Measurements from ENCODE around the gene TGFBR1.
A peak's percentile ranks its signal among the peaks of the same experiment; 100 is the strongest.

The TGFBR1 gene

DNA sequence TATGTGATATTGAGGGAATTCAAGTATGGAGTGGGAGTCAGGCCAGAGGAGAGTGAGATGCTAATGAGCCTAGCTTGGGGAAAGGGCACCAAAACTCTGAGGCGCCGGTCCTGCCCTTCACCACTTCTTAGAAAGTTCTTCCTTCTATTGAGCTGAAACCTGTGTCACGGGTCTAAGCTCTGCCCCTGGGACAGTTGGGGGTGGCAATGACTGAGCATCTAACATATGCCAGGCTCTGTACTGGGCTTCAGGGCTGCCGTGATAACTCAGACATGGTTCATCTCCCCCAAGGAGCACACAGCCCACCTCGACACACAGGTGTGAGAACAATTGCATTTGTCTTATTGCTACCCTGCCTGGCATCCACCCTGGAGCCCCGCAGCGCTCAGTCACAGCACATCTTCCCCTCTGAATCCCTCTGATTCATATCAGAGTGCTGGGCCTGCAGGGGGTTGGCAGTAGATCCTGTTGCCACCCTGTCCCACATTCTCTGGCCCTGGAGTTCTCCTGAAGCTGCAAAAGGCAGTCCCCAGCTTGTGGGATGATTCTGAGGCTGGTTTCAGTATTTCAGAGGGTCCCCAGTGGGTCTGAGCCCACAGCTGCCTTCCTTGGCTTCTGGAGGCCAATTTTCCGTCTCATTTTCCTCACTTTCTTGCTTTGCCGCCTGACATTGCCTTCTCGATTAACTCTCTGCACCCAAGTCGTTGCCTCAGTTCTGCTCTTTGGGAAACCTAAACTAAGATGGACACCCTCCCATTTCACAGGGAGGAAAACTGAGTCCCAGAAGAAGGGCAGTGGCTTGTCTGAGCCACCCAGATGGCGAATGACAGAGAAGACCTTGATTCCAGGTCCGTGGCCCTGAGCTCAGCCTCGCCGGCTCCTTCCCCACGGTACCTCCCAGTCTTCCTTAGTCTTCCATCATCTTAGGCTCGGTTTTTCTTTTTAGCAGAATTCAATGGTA, 74.3 kb downstream of the TGFBR1 start:
- TF ChIP-seq POLR2AphosphoS5 (IDR thresholded peaks at IDR 0.05; ENCODE audit: low read depth, low read length), result no peak
- no peak for TF ChIP-seq POLR2A (IDR thresholded peaks at IDR 0.05; ENCODE audit: low read depth, low read length)
- no peak for TF ChIP-seq TAF1 (IDR thresholded peaks at IDR 0.05; ENCODE audit: borderline replicate concordance, low read depth, low read length)
- FAIRE-seq (no peak), DNase-seq (ENCODE audit: insufficient read length) (no peak)

DNA sequence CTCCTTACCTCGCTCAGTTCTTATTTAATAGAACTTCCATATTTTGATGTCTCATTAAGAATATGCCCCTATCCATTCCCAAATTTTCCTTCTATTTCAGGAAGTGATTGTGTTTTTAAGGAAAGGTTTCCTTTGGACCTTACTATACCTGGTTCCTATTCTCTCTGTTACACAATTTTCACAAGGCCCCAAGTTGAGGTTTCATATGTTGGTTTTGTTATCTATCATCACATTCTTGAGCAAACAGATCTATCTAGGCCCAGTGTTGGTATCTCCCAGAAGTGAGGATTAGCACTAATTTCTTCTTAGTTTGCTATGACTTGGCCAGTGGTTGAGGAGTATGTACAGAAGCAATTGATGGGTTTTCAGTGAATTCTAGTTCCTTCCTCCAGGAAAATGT, 75.3 kb downstream of the TGFBR1 start:
- no peak for TF ChIP-seq TAF1 (IDR thresholded peaks at IDR 0.05; ENCODE audit: borderline replicate concordance, low read depth, low read length)
- no peak for TF ChIP-seq POLR2AphosphoS5 (IDR thresholded peaks at IDR 0.05; ENCODE audit: low read depth, low read length)
- no peak for TF ChIP-seq POLR2A (IDR thresholded peaks at IDR 0.05; ENCODE audit: low read depth, low read length)
- DNase-seq (ENCODE audit: insufficient read length) (no peak), FAIRE-seq (peak; percentile 27)

DNA sequence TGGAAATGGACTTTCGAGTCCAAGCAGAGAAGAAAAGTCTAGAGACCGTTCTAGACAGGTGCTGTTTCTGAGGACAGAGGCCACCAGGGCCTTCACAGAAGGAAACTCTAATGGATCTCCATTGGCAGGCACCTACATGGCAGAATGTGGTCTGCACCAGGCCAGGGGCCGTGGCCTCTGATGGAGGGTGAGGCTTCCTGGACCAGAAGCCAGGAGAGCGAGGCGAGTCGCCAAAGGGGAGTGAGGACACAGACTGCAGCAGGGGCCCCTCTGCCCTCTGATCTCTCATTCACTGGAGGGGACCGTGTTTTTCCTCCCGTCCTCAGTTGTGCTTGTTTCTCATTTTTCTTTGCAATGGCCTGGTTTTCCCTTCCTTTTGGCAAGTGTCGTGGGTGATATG, 75.7 kb downstream of the TGFBR1 start:
- FAIRE-seq (no peak), DNase-seq (ENCODE audit: insufficient read length) (no peak)
- no peak for TF ChIP-seq TAF1 (IDR thresholded peaks at IDR 0.05; ENCODE audit: borderline replicate concordance, low read depth, low read length)
- TF ChIP-seq POLR2AphosphoS5 (IDR thresholded peaks at IDR 0.05; ENCODE audit: low read depth, low read length), result no peak
- TF ChIP-seq POLR2A (IDR thresholded peaks at IDR 0.05; ENCODE audit: low read depth, low read length), result no peak

DNA sequence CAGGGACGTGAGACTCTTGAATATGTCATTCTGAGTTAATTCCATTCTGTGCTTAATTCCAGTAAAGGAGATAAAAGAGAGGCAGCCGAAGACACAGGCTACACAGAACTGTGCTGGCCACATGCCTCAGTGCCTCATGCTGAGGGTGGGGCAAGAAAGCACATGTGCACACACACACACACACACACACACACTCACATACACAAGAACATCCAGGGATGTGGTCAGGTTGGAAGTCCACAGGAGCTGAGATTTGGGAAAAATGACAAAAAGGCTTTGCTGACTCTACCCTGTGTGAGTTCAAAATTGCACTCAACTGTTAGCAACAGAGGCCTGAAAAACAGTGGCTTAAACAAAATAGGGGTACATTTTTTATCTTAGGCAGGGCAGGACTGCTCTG, 76.3 kb downstream of the TGFBR1 start:
- FAIRE-seq (peak; percentile 56), DNase-seq (ENCODE audit: insufficient read length) (no peak)
- TF ChIP-seq TAF1 (IDR thresholded peaks at IDR 0.05; ENCODE audit: borderline replicate concordance, low read depth, low read length) (no peak), POLR2A (IDR thresholded peaks at IDR 0.05; ENCODE audit: low read depth, low read length) (no peak), POLR2AphosphoS5 (IDR thresholded peaks at IDR 0.05; ENCODE audit: low read depth, low read length) (no peak)

DNA sequence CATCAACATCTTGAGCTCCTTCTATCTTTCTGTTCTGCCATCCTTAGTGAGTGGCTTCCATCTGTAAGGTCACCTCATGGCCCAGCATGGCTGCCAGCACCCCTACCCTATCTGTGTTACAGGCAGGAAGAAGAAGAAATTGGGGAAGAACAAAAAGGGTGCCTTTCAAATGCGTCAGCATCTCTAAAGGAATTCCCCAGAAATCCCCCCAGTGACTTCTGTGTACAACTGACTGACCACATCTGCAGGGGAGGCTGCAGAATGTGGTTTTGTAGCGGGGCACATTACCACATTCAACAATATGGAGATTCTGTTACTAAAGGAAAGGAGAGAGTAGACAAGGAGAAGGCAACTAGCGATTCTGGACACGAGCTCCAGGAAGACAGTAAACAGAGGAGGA, 76.7 kb downstream of the TGFBR1 start:
- TF ChIP-seq TAF1 (IDR thresholded peaks at IDR 0.05; ENCODE audit: borderline replicate concordance, low read depth, low read length), result no peak
- TF ChIP-seq POLR2AphosphoS5 (IDR thresholded peaks at IDR 0.05; ENCODE audit: low read depth, low read length), result 0 out of 2 replicates have a peak, but pooled peaks have one; percentile 17
- TF ChIP-seq POLR2A (IDR thresholded peaks at IDR 0.05; ENCODE audit: low read depth, low read length), result peak; percentile 34; the same call in 1 of the 2 replicates
- DNase-seq (ENCODE audit: insufficient read length), result no peak
- peak; percentile 79 for FAIRE-seq

DNA sequence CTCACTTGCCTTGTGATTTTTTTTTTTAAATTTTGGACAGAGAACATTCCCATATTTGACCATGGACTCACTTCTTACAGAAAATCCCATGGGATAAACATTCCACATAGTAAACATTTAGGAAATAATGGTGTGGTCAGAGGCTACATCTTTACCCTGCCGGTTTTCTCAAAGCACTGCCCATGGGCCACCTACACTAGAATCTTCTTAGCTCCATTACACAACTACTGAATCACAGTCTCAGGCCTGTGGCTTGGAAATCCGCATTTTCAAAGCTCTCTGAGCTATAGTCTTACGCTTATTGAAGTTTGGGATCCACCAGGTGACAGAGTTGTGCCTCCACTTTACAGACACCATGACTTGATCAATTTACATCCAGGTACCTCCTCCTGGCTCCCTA, 77.4 kb downstream of the TGFBR1 start:
- no peak for DNase-seq (ENCODE audit: insufficient read length)
- FAIRE-seq, result no peak
- TF ChIP-seq TAF1 (IDR thresholded peaks at IDR 0.05; ENCODE audit: borderline replicate concordance, low read depth, low read length) (no peak), POLR2A (IDR thresholded peaks at IDR 0.05; ENCODE audit: low read depth, low read length) (no peak), POLR2AphosphoS5 (IDR thresholded peaks at IDR 0.05; ENCODE audit: low read depth, low read length) (no peak)

DNA sequence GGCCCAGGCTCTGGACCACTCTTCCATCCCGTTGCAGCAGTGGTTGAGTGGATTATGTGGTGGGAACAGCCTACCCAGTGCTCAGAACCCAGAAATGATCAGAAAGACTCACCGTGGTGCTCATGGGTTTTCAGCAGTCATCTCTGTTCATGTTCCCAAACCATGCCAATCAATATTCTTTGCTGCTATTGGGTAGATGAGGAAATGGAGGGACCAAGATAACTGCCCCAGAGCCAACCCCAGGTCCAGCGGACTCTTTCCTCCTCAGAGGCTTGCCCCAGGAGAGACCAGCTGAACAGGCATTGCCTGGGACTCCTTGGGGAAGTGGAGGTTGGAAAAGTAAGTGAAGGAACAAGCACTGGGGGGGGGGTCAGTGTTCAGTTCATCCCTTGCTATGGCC, 78.7 kb downstream of the TGFBR1 start:
- TF ChIP-seq POLR2A (IDR thresholded peaks at IDR 0.05; ENCODE audit: low read depth, low read length) (no peak), TAF1 (IDR thresholded peaks at IDR 0.05; ENCODE audit: borderline replicate concordance, low read depth, low read length) (no peak), POLR2AphosphoS5 (IDR thresholded peaks at IDR 0.05; ENCODE audit: low read depth, low read length) (no peak)
- no peak for FAIRE-seq
- DNase-seq (ENCODE audit: insufficient read length), result no peak

DNA sequence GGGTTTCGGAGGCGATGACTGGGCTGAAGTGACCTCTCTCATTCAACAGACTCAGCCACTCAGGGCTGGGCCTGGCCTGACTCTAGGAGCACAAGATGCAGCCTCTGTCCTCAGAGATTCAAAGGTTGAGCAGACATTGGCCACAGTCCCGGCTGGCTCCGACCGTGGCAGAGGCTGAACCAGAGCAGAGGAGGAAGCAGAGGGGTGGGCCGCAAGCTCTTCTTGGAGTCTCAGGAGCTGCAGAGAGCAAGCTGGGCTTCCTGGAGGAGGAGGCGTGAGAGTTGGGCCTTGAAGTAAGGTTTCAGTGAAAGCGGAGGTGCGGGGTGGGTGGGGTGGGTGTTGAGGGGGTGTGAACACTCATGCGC, 79.2 kb downstream of the TGFBR1 start:
- FAIRE-seq (no peak), DNase-seq (ENCODE audit: insufficient read length) (no peak)
- no peak; the same call in 1 of the 2 replicates for TF ChIP-seq POLR2A (IDR thresholded peaks at IDR 0.05; ENCODE audit: low read depth, low read length)
- TF ChIP-seq POLR2AphosphoS5 (IDR thresholded peaks at IDR 0.05; ENCODE audit: low read depth, low read length), result 0 out of 2 replicates have a peak, but pooled peaks have one; percentile 5
- TF ChIP-seq TAF1 (IDR thresholded peaks at IDR 0.05; ENCODE audit: borderline replicate concordance, low read depth, low read length), result no peak

DNA sequence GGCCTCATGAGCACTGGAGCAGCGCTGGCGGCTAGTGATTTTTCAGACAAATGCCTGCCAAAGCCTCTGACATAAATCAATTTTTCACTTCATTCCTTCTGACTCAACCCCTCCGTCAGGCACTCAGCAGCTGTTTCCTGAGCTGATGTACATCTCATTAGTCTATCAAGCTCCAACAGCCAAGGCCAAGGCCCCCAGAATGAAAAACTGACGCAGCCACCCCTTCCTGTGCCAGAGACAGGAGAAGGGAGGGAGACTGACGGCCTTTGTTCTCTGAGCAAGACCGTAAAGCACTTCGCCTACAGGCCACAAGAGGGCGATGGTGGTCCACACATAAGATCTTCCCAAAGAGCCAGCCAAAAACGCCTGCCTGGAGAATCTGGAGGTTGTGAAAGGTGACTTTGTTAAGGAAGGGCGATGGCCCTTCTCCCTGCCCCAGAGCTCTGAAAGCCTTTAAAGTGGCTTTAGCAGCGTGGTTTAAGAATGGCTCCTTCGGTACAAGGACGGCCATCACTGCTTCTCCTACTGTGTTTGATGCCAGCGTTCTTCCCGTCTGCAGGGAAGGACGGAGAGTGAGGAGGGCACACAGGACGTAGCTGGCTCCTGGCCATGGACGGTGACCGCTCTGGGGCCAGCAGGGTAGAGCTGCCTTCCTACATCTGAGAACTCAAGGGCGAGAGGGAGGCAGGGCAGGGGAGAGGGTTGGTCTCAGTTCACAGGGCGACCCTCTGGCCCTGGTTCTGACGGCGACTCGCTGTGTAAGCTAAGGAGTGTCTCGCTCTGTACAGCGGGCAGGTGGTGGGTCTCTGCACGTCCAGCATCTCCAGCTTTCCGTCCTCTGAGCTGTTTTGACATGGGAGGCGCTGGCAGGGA, 79.8 kb downstream of the TGFBR1 start:
- DNase-seq (ENCODE audit: insufficient read length), result peak; percentile 56
- peak; percentile 84 for FAIRE-seq
- 0 out of 2 replicates have a peak, but pooled peaks have one; percentile 26 for TF ChIP-seq TAF1 (IDR thresholded peaks at IDR 0.05; ENCODE audit: borderline replicate concordance, low read depth, low read length)
- TF ChIP-seq POLR2AphosphoS5 (IDR thresholded peaks at IDR 0.05; ENCODE audit: low read depth, low read length), result 0 out of 2 replicates have a peak, but pooled peaks have one; percentile 17
- TF ChIP-seq POLR2A (IDR thresholded peaks at IDR 0.05; ENCODE audit: low read depth, low read length), result no peak

DNA sequence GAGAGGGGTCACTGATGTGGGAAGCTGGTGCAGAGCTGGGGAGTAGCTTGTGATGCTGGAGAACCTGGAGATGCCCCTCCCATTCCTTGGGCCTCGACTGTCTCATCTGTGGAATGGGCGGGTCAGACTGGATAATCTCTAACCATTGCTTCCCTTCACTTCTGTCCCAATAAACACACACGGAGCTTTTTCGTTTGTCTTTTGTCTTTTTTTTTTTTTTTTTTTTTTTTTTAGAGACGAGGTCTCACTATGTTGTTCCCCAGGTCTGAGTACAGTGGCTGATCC, 80.4 kb downstream of the TGFBR1 start:
- DNase-seq (ENCODE audit: insufficient read length) (no peak), FAIRE-seq (no peak)
- TF ChIP-seq POLR2A (IDR thresholded peaks at IDR 0.05; ENCODE audit: low read depth, low read length) (no peak), TAF1 (IDR thresholded peaks at IDR 0.05; ENCODE audit: borderline replicate concordance, low read depth, low read length) (no peak), POLR2AphosphoS5 (IDR thresholded peaks at IDR 0.05; ENCODE audit: low read depth, low read length) (no peak)

DNA sequence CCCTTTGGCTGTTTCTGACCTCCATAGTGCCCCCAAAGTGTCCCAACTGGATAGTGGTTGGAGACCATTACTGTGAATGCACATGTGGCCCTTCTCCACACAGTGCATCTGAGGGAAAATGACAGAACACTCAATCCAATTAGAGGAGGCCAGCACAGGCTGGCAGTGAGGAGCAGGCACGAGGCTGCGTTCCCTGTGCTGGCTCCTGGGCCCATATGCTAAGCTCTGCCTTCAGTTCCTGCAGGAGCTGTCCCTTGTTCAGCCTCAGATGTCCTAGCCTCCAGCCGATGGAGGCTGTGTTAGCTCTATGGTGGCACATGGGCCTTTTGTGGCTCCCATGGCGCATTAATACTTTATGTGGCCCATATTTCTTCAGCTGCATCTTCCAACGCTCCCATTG, 81.0 kb downstream of the TGFBR1 start:
- no peak for DNase-seq (ENCODE audit: insufficient read length)
- FAIRE-seq, result no peak
- TF ChIP-seq TAF1 (IDR thresholded peaks at IDR 0.05; ENCODE audit: borderline replicate concordance, low read depth, low read length) (no peak), POLR2A (IDR thresholded peaks at IDR 0.05; ENCODE audit: low read depth, low read length) (no peak), POLR2AphosphoS5 (IDR thresholded peaks at IDR 0.05; ENCODE audit: low read depth, low read length) (no peak)

Measured in GM12892 (cell line).